Brain microvascular endothelial cell (primary cell): Measurements from ENCODE around the gene CTNNA3.

ENCODE experiments used
- DNase-seq: peaks from one replicate; pipeline ENCODE4 v3.0.0-alpha.2; 2020
- H3K27ac ChIP-seq: fragments of 250-450 bp; sonication (Bioruptor Pico); 2 replicates; pipeline ENCODE4 v1.5.1; 2020; ENCODE audit warnings: mild to moderate bottlenecking, moderate library complexity
- H3K27me3 ChIP-seq: fragments of 250-450 bp; sonication (Bioruptor Pico); replicated peaks from 2 replicates; pipeline ENCODE4 v1.5.1; 2020; ENCODE audit warnings: mild to moderate bottlenecking
- H3K36me3 ChIP-seq: fragments of 250-450 bp; sonication (Bioruptor Pico); replicated peaks from 2 replicates; pipeline ENCODE4 v1.5.1; 2020; ENCODE audit warnings: mild to moderate bottlenecking
- H3K4me3 ChIP-seq: 2 replicates; pipeline ENCODE4 v1.5.1; 2011; ENCODE audit warnings: low read depth, mild to moderate bottlenecking, control low read depth, low read length, moderate library complexity
- CTCF ChIP-seq: IDR thresholded peaks from 2 replicates; pipeline ENCODE4 v1.5.1; 2011; ENCODE audit warnings: low read depth, mild to moderate bottlenecking, moderate library complexity, low read length, control low read depth, inconsistent platforms; ENCODE audit errors: missing control alignments
- in situ Hi-C: cut with HindIII; loops from 2 replicates; pipeline ENCODE4 v1.10.0; 2017; ENCODE audit warnings: low sequenced_read_pairs, low pct_ligation_motif_present

The CTNNA3 gene

GRCh38 chr10:66916030-66916429 is 780.0 kb downstream of the CTNNA3 start:
- TF ChIP-seq CTCF = no peak
- in situ Hi-C loops = no loop called here
- Histone ChIP-seq H3K27me3 (no peaks in the 10 kb centered on the region), H3K27ac (no peak overlapping the region), H3K4me3 (no peak overlapping the region), H3K36me3 (no peaks in the 10 kb centered on the region)
- no peak for DNase-seq

GRCh38 chr10:66910671-66911070 is 785.3 kb downstream of the CTNNA3 start:
- TF ChIP-seq CTCF = no peak
- in situ Hi-C loops = no loop called here
- H3K4me3 ChIP-seq = no peak overlapping the region
- no peaks in the 10 kb centered on the region for H3K36me3 ChIP-seq
- no peak for DNase-seq
- H3K27me3 ChIP-seq = no peaks in the 10 kb centered on the region
- H3K27ac ChIP-seq = no peak overlapping the region

GRCh38 chr10:66892871-66893270 is 803.1 kb downstream of the CTNNA3 start:
- in situ Hi-C loops = no loop called here

GRCh38 chr10:66888237-66888636 is 807.8 kb downstream of the CTNNA3 start:
- H3K27me3 ChIP-seq = no peaks in the 10 kb centered on the region
- no peak overlapping the region for H3K27ac ChIP-seq
- no peaks in the 10 kb centered on the region for H3K36me3 ChIP-seq
- no peak for DNase-seq
- no peak overlapping the region for H3K4me3 ChIP-seq
- in situ Hi-C loops = no loop called here
- no peak for TF ChIP-seq CTCF

More at GRCh38 chr10:66892871-66893270, 803.1 kb downstream of the CTNNA3 start:
- Histone ChIP-seq H3K27ac (no peak overlapping the region), H3K4me3 (no peak overlapping the region), H3K36me3 (no peaks in the 10 kb centered on the region), H3K27me3 (no peaks in the 10 kb centered on the region)
- no peak for TF ChIP-seq CTCF
- DNase-seq = no peak

GRCh38 chr10:66886848-66887247 is 809.1 kb downstream of the CTNNA3 start:
- in situ Hi-C loops = no loop called here
- TF ChIP-seq CTCF = no peak
- Histone ChIP-seq H3K27ac (no peak overlapping the region), H3K4me3 (no peak overlapping the region), H3K36me3 (no peaks in the 10 kb centered on the region), H3K27me3 (no peaks in the 10 kb centered on the region)
- DNase-seq = no peak

GRCh38 chr10:66882271-66882670 is 813.7 kb downstream of the CTNNA3 start:
- Histone ChIP-seq H3K36me3 (no peaks in the 10 kb centered on the region), H3K27me3 (no peaks in the 10 kb centered on the region), H3K4me3 (no peak overlapping the region), H3K27ac (no peak overlapping the region)
- in situ Hi-C loops = no loop called here
- DNase-seq = no peak
- no peak for TF ChIP-seq CTCF
